HEK293 (cell line): Measurements from ENCODE around the gene SDF2.
A peak's percentile ranks its signal among the peaks of the same experiment; 100 is the strongest.

Experiments used
- SETDB1 ChIP-seq: IDR thresholded peaks from one replicate; pipeline ENCODE4 v1.6.1; 2017; ENCODE audit warnings: mild to moderate bottlenecking, low read length, moderate library complexity, mixed read lengths; ENCODE audit not compliant: insufficient read length
- ZFP3 ChIP-seq: fragments of 450-650 bp; formaldehyde crosslinking; IDR thresholded peaks from 2 replicates; pipeline ENCODE4 v1.5.1; 2016; ENCODE audit warnings: low read depth, missing biosample characterization, missing genetic modification characterization
- ZNF19 ChIP-seq: fragments of 450-650 bp; formaldehyde crosslinking; IDR thresholded peaks from 2 replicates; pipeline ENCODE4; 2016; ENCODE audit warnings: missing biosample characterization, missing genetic modification characterization, low read depth
- ZNF37A ChIP-seq: fragments of 450-650 bp; IDR thresholded peaks from 2 replicates; pipeline ENCODE4 v1.5.1; 2018; ENCODE audit warnings: missing biosample characterization, missing genetic modification characterization
- ZNF521 ChIP-seq: fragments of 450-650 bp; formaldehyde crosslinking; IDR thresholded peaks from 2 replicates; pipeline ENCODE4 v1.5.1; 2017; ENCODE audit warnings: missing biosample characterization, mild to moderate bottlenecking, missing genetic modification characterization
- ZNF580 ChIP-seq: fragments of 450-650 bp; formaldehyde crosslinking; IDR thresholded peaks from 2 replicates; pipeline ENCODE4 v1.5.1; 2016; ENCODE audit warnings: missing biosample characterization, missing genetic modification characterization
- ZNF639 ChIP-seq: fragments of 450-650 bp; formaldehyde crosslinking; IDR thresholded peaks from 2 replicates; pipeline ENCODE4 v1.5.1; 2016; ENCODE audit warnings: missing biosample characterization, missing genetic modification characterization
- ZNF660 ChIP-seq: fragments of 450-650 bp; IDR thresholded peaks from 2 replicates; pipeline ENCODE4 v1.5.1; 2018; ENCODE audit warnings: missing biosample characterization, mild to moderate bottlenecking, missing genetic modification characterization
- TF ChIP-seq, protein P1 (sequence below): fragments of 450-650 bp; formaldehyde crosslinking; IDR thresholded peaks from 2 replicates; pipeline ENCODE4 v1.5.1; 2016; ENCODE audit warnings: missing biosample characterization, missing genetic modification characterization
- TF ChIP-seq, protein P2 (sequence below): fragments of 450-650 bp; formaldehyde crosslinking; IDR thresholded peaks from 2 replicates; pipeline ENCODE4 v1.5.1; 2016; ENCODE audit warnings: missing biosample characterization, missing genetic modification characterization
- TF ChIP-seq, protein P3 (sequence below): fragments of 450-650 bp; formaldehyde crosslinking; IDR thresholded peaks from 2 replicates; pipeline ENCODE4 v1.5.1; 2016; ENCODE audit warnings: missing biosample characterization, missing genetic modification characterization, low read depth

DNA sequence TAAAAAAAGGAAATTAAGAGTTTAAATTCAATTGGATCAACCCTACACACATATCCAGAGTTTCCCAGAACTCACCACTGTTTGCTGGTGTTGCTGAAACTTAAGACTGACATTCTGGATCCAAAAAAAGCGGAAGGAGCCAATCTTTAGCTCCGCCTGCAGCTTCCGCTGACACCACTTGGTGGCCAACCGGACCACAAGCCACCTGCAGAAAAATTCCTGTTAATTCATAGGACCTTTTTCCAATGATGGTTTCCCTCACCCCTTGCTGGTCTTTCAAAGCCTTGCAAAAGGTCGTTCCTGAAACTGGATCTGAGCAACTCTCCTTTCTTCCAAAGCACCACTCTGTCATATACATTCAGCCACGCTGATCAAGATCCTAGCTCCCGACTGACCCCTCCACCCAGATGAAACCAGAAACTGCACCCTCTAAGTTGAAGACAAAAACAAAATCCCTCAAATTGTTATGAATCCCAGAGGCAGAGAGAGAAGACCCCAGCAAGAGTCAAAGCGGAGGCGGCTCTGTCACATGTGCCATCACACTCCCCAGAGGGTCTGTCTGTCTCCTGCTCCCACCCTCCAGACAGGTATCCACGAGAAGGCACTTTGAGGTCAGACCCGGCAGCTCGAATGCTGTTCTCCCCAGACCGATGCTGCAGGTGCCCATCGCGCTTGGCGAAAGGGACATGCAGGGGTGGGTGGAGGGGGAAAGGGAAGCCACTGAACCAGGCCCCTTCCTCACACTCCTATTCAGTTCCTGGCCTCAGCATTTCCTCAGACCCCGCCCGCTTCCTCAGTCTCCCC, 17.5 kb downstream of the SDF2 start:
- TF ChIP-seq, protein P1, sequence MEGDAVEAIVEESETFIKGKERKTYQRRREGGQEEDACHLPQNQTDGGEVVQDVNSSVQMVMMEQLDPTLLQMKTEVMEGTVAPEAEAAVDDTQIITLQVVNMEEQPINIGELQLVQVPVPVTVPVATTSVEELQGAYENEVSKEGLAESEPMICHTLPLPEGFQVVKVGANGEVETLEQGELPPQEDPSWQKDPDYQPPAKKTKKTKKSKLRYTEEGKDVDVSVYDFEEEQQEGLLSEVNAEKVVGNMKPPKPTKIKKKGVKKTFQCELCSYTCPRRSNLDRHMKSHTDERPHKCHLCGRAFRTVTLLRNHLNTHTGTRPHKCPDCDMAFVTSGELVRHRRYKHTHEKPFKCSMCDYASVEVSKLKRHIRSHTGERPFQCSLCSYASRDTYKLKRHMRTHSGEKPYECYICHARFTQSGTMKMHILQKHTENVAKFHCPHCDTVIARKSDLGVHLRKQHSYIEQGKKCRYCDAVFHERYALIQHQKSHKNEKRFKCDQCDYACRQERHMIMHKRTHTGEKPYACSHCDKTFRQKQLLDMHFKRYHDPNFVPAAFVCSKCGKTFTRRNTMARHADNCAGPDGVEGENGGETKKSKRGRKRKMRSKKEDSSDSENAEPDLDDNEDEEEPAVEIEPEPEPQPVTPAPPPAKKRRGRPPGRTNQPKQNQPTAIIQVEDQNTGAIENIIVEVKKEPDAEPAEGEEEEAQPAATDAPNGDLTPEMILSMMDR: peak; percentile 57
- no peak for TF ChIP-seq ZNF580 (tag by site-specific recombination)
- TF ChIP-seq, protein P2, sequence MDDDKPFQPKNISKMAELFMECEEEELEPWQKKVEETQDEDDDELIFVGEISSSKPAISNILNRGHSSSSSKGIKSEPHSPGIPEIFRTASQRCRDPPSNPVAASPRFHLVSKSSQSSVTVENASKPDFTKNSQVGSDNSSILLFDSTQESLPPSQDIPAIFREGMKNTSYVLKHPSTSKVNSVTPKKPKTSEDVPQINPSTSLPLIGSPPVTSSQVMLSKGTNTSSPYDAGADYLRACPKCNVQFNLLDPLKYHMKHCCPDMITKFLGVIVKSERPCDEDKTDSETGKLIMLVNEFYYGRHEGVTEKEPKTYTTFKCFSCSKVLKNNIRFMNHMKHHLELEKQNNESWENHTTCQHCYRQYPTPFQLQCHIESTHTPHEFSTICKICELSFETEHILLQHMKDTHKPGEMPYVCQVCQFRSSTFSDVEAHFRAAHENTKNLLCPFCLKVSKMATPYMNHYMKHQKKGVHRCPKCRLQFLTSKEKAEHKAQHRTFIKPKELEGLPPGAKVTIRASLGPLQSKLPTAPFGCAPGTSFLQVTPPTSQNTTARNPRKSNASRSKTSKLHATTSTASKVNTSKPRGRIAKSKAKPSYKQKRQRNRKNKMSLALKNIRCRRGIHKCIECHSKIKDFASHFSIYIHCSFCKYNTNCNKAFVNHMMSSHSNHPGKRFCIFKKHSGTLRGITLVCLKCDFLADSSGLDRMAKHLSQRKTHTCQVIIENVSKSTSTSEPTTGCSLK (tag by site-specific recombination): no peak
- no peak for TF ChIP-seq ZFP3 (tag by site-specific recombination)
- TF ChIP-seq, protein P3, sequence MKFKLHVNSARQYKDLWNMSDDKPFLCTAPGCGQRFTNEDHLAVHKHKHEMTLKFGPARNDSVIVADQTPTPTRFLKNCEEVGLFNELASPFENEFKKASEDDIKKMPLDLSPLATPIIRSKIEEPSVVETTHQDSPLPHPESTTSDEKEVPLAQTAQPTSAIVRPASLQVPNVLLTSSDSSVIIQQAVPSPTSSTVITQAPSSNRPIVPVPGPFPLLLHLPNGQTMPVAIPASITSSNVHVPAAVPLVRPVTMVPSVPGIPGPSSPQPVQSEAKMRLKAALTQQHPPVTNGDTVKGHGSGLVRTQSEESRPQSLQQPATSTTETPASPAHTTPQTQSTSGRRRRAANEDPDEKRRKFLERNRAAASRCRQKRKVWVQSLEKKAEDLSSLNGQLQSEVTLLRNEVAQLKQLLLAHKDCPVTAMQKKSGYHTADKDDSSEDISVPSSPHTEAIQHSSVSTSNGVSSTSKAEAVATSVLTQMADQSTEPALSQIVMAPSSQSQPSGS (tag by site-specific recombination): no peak
- TF ChIP-seq ZNF521 (tag by site-specific recombination): no peak
- no peak for TF ChIP-seq ZNF37A (tag by site-specific recombination)
- TF ChIP-seq SETDB1: no peak
- TF ChIP-seq ZNF19: no peak
- TF ChIP-seq ZNF660 (tag by site-specific recombination): no peak
- no peak for TF ChIP-seq ZNF639 (tag by site-specific recombination)
